HCT116 (cell line): ENCODE results near the gene TNFSF8. TPM values are rescaled to one million over a fixed set of nuclear protein-coding genes. Genes with fewer than 3 reads are reported as not detected.

Experiments
- ATAC-seq: fragments of 200-7000 bp; cut with Tn5 transposase; 2 replicates; pipeline ENCODE4 v1.9.1; 2020; ENCODE audit warnings: mild to moderate bottlenecking, moderate library complexity
- BruUV-seq: library from RNA; stranded (reverse); fragments of 400-500 nt; replicated peaks from 2 replicates; lab custom pipeline; 2021; lab: Mats Ljungman, UMichigan
- CTCF ChIA-PET: fragments of 300-600 bp; sonication (Branson Sonifier 250); formaldehyde crosslinking; loops from one replicate; lab custom pipeline; 2021; ENCODE audit warnings: antibody characterized with exemption; lab: Charles Lee
- POLR2A ChIA-PET: fragments of 300-600, 350-600 bp; sonication (Branson Sonifier 250); formaldehyde crosslinking; loops from one replicate; lab custom pipeline; 2021; ENCODE audit warnings: antibody characterized with exemption; lab: Charles Lee
- RAD21 ChIA-PET, 2 experiments: fragments of 300-600 bp; sonication (Branson Sonifier 250); formaldehyde crosslinking; loops; one replicate each; lab custom pipeline; 2023; ENCODE audit warnings: low total read pairs in 2 of 2; ENCODE audit not compliant: uncharacterized antibody in 2 of 2, unreplicated experiment in 2 of 2, low non-redundant PET in 1 of 2; lab: Charles Lee
- DNase-seq: peaks from one replicate; pipeline ENCODE4 v3.0.0-alpha.2; 2010; ENCODE audit warnings: low read depth, low spot score
- H2AFZ ChIP-seq: fragments of 200-600 bp; shearing (Covaris generic), sonication (generic); 2 replicates; pipeline ENCODE4 v1.6.1; 2017; ENCODE audit warnings: low read depth, mixed run types, mixed read lengths, antibody characterized with exemption, low read length; ENCODE audit not compliant: poor library complexity, severe bottlenecking
- H3K27ac ChIP-seq: 2 replicates; pipeline ENCODE4 v1.5.1; 2012; ENCODE audit warnings: low read depth, low read length
- H3K27me3 ChIP-seq: fragments of 200-600 bp; sonication (generic); 2 replicates; pipeline ENCODE4 v1.6.1; 2016; ENCODE audit warnings: mixed run types, low read length, mixed read lengths; ENCODE audit not compliant: insufficient read depth
- H3K36me3 ChIP-seq, 2 experiments: fragments of 200-500 bp in 1 of 2; fragments of 200-600 bp in 1 of 2; sonication (Bioruptor generic) in 1 of 2; sonication (generic) in 1 of 2; 2 replicates each; pipeline versions ENCODE4 v1.5.1 to v1.6.1; 2014 to 2016; ENCODE audit warnings: low read length in 2 of 2, inconsistent platforms in 1 of 2, mixed read lengths in 1 of 2, mixed run types in 1 of 2; ENCODE audit not compliant: insufficient read depth in 2 of 2, control insufficient read depth in 1 of 2
- H3K4me1 ChIP-seq, 2 experiments: fragments of 200-600 bp in 1 of 2; sonication (generic) in 1 of 2; 2 replicates each; pipeline versions ENCODE4 v1.5.1 to v1.6.1; 2012 to 2017; ENCODE audit warnings: low read length in 2 of 2, inconsistent platforms in 1 of 2, mild to moderate bottlenecking in 1 of 2, mixed read lengths in 1 of 2, mixed run types in 1 of 2, moderate library complexity in 1 of 2; ENCODE audit not compliant: insufficient read depth in 2 of 2, control insufficient read depth in 1 of 2
- H3K4me2 ChIP-seq: fragments of 200-600 bp; sonication (generic); 2 replicates; pipeline ENCODE4 v1.6.1; 2017; ENCODE audit warnings: mixed run types, low read length, mixed read lengths
- H3K4me3 ChIP-seq, 2 experiments: fragments of 200-600 bp in 1 of 2; sonication (generic) in 1 of 2; replicated peaks in 1 of 2; 2 replicates each; pipeline ENCODE4 v1.5.1; 2011 to 2016; ENCODE audit warnings: low read length in 2 of 2, control low read depth in 1 of 2, low read depth in 1 of 2, mild to moderate bottlenecking in 1 of 2, mixed read lengths in 1 of 2, mixed run types in 1 of 2
- H3K79me2 ChIP-seq: fragments of 200-600 bp; sonication (generic); 2 replicates; pipeline ENCODE4 v1.6.1; 2017; ENCODE audit warnings: mild to moderate bottlenecking, mixed run types, low read length, moderate library complexity, mixed read lengths; ENCODE audit not compliant: insufficient read depth
- H3K9ac ChIP-seq: fragments of 200-600 bp; sonication (generic); 2 replicates; pipeline ENCODE4 v1.6.1; 2016; ENCODE audit warnings: low read length, mixed read lengths
- H3K9me2 ChIP-seq: fragments of 200-600 bp; sonication (generic), shearing (Covaris generic); 2 replicates; pipeline ENCODE4 v1.6.1; 2017; ENCODE audit warnings: mixed run types, mild to moderate bottlenecking, moderate library complexity; ENCODE audit not compliant: insufficient read depth
- H3K9me3 ChIP-seq, 2 experiments: fragments of 200-500 bp in 1 of 2; fragments of 200-600 bp in 1 of 2; sonication (Bioruptor generic) in 1 of 2; sonication (generic) in 1 of 2; 2 replicates each; pipeline ENCODE4 v1.6.1; 2014 to 2017; ENCODE audit warnings: low read length in 2 of 2, mixed read lengths in 2 of 2, inconsistent platforms in 1 of 2, low read depth in 1 of 2, mild to moderate bottlenecking in 1 of 2, mixed run types in 1 of 2, moderate library complexity in 1 of 2; ENCODE audit not compliant: control insufficient read depth in 1 of 2, insufficient read depth in 1 of 2
- H4K20me1 ChIP-seq: fragments of 200-600 bp; sonication (generic), shearing (Covaris generic); 2 replicates; pipeline ENCODE4 v1.6.1; 2017; ENCODE audit warnings: mixed run types, mild to moderate bottlenecking, moderate library complexity; ENCODE audit not compliant: insufficient read depth
- CBX3 ChIP-seq: IDR thresholded peaks from 2 replicates; pipeline ENCODE4 v1.6.1; 2012; ENCODE audit warnings: low read depth
- CEBPB ChIP-seq: IDR thresholded peaks from 2 replicates; pipeline ENCODE4 v1.6.1; 2012; ENCODE audit warnings: low read depth
- CTCF ChIP-seq, 3 experiments: fragments of 200-600 bp in 1 of 3; sonication (generic) in 1 of 3; IDR thresholded peaks in 2 of 3; conservative IDR thresholded peaks in 1 of 3; 2 replicates each; pipeline ENCODE4 v1.5.1; 2012 to 2017; ENCODE audit warnings: low read depth in 2 of 3, low read length in 2 of 3, antibody characterized with exemption in 1 of 3, borderline replicate concordance in 1 of 3, control low read depth in 1 of 3, mild to moderate bottlenecking in 1 of 3, mixed read lengths in 1 of 3, mixed run types in 1 of 3, moderate library complexity in 1 of 3; ENCODE audit not compliant: insufficient read depth in 1 of 3
- EGR1 ChIP-seq: IDR thresholded peaks from 2 replicates; pipeline ENCODE4 v1.6.1; 2012; ENCODE audit warnings: low read depth
- ELF1 ChIP-seq: IDR thresholded peaks from 2 replicates; pipeline ENCODE4 v1.6.1; 2012; ENCODE audit warnings: low read depth, borderline replicate concordance
- EZH2 ChIP-seq: fragments of 200-600 bp; sonication (generic); IDR thresholded peaks from 2 replicates; pipeline ENCODE4 v1.6.1; 2017; ENCODE audit warnings: antibody characterized with exemption, mixed run types
- EZH2phosphoT487 ChIP-seq: fragments of 200-600 bp; IDR thresholded peaks from 2 replicates; pipeline ENCODE4 v1.6.1; 2018; ENCODE audit warnings: antibody characterized with exemption, borderline replicate concordance
- FOSL1 ChIP-seq: IDR thresholded peaks from 2 replicates; pipeline ENCODE4 v1.6.1; 2012; ENCODE audit warnings: low read depth
- POLR2A ChIP-seq: IDR thresholded peaks from 2 replicates; pipeline ENCODE4 v1.7.0; 2011; ENCODE audit warnings: borderline replicate concordance; ENCODE audit not compliant: insufficient read depth, insufficient read length; ENCODE audit errors: extremely low read depth
- POLR2AphosphoS5 ChIP-seq: IDR thresholded peaks from 2 replicates; pipeline ENCODE4 v1.6.1; 2011; ENCODE audit warnings: mild to moderate bottlenecking, low read depth, low read length, moderate library complexity
- RAD21 ChIP-seq: IDR thresholded peaks from 2 replicates; pipeline ENCODE4 v1.6.1; 2012; ENCODE audit warnings: low read depth, mild to moderate bottlenecking
- REST ChIP-seq: IDR thresholded peaks from 2 replicates; pipeline ENCODE4 v1.6.1; 2012; ENCODE audit warnings: low read depth
- SIN3A ChIP-seq: IDR thresholded peaks from 2 replicates; pipeline ENCODE4 v1.6.1; 2012; ENCODE audit warnings: low read depth
- SP1 ChIP-seq: IDR thresholded peaks from 2 replicates; pipeline ENCODE4 v1.6.1; 2012; ENCODE audit warnings: low read depth
- SRF ChIP-seq: IDR thresholded peaks from 2 replicates; pipeline ENCODE4 v1.6.1; 2012; ENCODE audit warnings: low read depth
- ZBTB33 ChIP-seq: IDR thresholded peaks from 2 replicates; pipeline ENCODE4 v1.6.1; 2011; ENCODE audit warnings: mild to moderate bottlenecking, low read length, moderate library complexity; ENCODE audit not compliant: insufficient replicate concordance; ENCODE audit errors: extremely low read depth
- ZFX ChIP-seq: fragments of 450-650 bp; IDR thresholded peaks from 2 replicates; pipeline ENCODE4 v1.6.1; 2017
- ZNF274 ChIP-seq: fragments of 200-500 bp; sonication (Bioruptor generic); IDR thresholded peaks from 2 replicates; pipeline ENCODE4 v1.6.1; 2014; ENCODE audit warnings: mild to moderate bottlenecking, low read depth, low read length, inconsistent platforms
- intact Hi-C: fragments of 100-400 bp; cut with micrococcal nuclease; formaldehyde crosslinking; loops from 2 replicates; pipeline ENCODE4 v1.10.0; 2022
- total RNA-seq: library from RNA; stranded (reverse); gene quantifications from one replicate; pipeline ENCODE4 v1.2.1, GENCODE V29; 2021; ENCODE audit not compliant: unreplicated experiment

TNFSF8 gene
- total RNA-seq, 1 experiment from 2014 or later = not detected

GRCh38 chr9:114928136-114928535 lies 2.3 kb downstream of the TNFSF8 start:
- no peak overlapping the region for H3K4me3 ChIP-seq
- no peak overlapping the region for H3K4me2 ChIP-seq
- no peaks in the 10 kb centered on the region for H3K4me1 ChIP-seq
- H3K9ac ChIP-seq = no peak overlapping the region
- RAD21 ChIA-PET = no interaction called here
- no TSS peak for BruUV-seq
- H3K36me3 ChIP-seq = no peaks in the 10 kb centered on the region
- DNase-seq = no peak
- intact Hi-C loops = no loop called here
- H3K27ac ChIP-seq = no peak overlapping the region
- H2AFZ ChIP-seq = no peak overlapping the region
- no peak for TF ChIP-seq CBX3
- TF ChIP-seq CEBPB = no peak
- TF ChIP-seq EGR1 = no peak
- TF ChIP-seq POLR2AphosphoS5 = no peak
- TF ChIP-seq SRF = no peak
- TF ChIP-seq RAD21 = no peak
- no peak for TF ChIP-seq SIN3A
- TF ChIP-seq ZBTB33 = no peak
- TF ChIP-seq EZH2phosphoT487 = no peak
- no peak for TF ChIP-seq ELF1
- TF ChIP-seq EZH2 = no peak
- no peak for TF ChIP-seq ZNF274
- TF ChIP-seq FOSL1 = no peak
- no peak for TF ChIP-seq SP1
- no peak for TF ChIP-seq POLR2A
- TF ChIP-seq REST = no peak
- no peak for TF ChIP-seq CTCF (IDR thresholded peaks at IDR 0.05 in 2 of 3, conservative IDR thresholded peaks at IDR 0.05 in 1 of 3; ENCODE audit: borderline replicate concordance in 1 of 3, insufficient read depth in 1 of 3, low read depth in 2 of 3, low read length in 2 of 3)
- no peak for TF ChIP-seq ZFX
- no peaks in the 10 kb centered on the region for H4K20me1 ChIP-seq
- peaks cover 43% of the 10 kb centered on the region for H3K27me3 ChIP-seq
- CTCF ChIA-PET = no interaction called here
- no peaks in the 10 kb centered on the region for H3K9me2 ChIP-seq
- no peaks in the 10 kb centered on the region for H3K9me3 ChIP-seq
- no peak for ATAC-seq
- H3K79me2 ChIP-seq = no peaks in the 10 kb centered on the region
- POLR2A ChIA-PET = interaction anchor here (1.1 kb wide), 1 partner anchor 10 kb away, joined by 3 read pairs; no protein-coding TSS in a partner anchor
